ENCODE data around the gene PEX11A. TPM values are rescaled to one million over a fixed set of nuclear protein-coding genes. Genes with fewer than 3 reads are reported as not detected.

PEX11A gene
- total and polyA plus RNA-seq, 2 of the 8 experiments (the other 6 are each of a cell fraction or from before 2014, with no cell fraction given), result 2.9 to 3.0 TPM

GRCh38 chr15:89653578-89653977 lies 37.0 kb downstream of the PEX11A start:
- DNase-seq (ENCODE audit: low read depth in 1 of 2, low spot score in 2 of 2), result no peak
- Histone ChIP-seq H3K9me3 (ENCODE audit: insufficient read depth in 2 of 2, low read depth in 1 of 2, low read length in 1 of 2) (no peaks in the 10 kb centered on the region), H2BK12ac (ENCODE audit: low read depth, low read length) (no peak overlapping the region), H3K18ac (ENCODE audit: extremely low read depth, low read length) (no peak overlapping the region), H3K14ac (ENCODE audit: insufficient read length) (no peak overlapping the region), H3K27ac (ENCODE audit: low read depth, low read length) (no peak overlapping the region), H3K36me3 (ENCODE audit: control insufficient read depth in 2 of 4, insufficient read depth in 4 of 4, low read length in 3 of 4) (peaks cover 0 to 6% (median 0%) of the 10 kb centered on the region in 4 experiments; a peak in 1 of 8 replicates), H4K20me1 (replicated peaks in 1 of 2; ENCODE audit: control insufficient read depth in 1 of 2, insufficient read depth in 2 of 2, low read length in 2 of 2) (peaks cover 3 to 5% of the 10 kb centered on the region in 2 experiments), H3K79me1 (ENCODE audit: low read depth, low read length) (peaks cover 8% of the 10 kb centered on the region; the same call in 1 of the 2 replicates), H3K4ac (replicated peaks; ENCODE audit: insufficient read length, low read depth, low read length) (no peak overlapping the region), H2BK15ac (ENCODE audit: low read length) (no peak overlapping the region), H2BK5ac (ENCODE audit: low read depth, low read length) (no peak overlapping the region), H3K27me3 (replicated peaks in 1 of 4; ENCODE audit: control insufficient read depth in 3 of 4, extremely low read depth in 1 of 4, insufficient read depth in 3 of 4, low read length in 3 of 4) (no peaks in the 10 kb centered on the region), H2BK20ac (ENCODE audit: low read length) (no peak overlapping the region), H2AFZ (ENCODE audit: low read length) (no peak overlapping the region), H4K8ac (ENCODE audit: extremely low read depth, insufficient read depth, low read length) (no peak overlapping the region), H3K56ac (replicated peaks; ENCODE audit: insufficient read length, low read depth, low read length) (no peak overlapping the region), H4K91ac (replicated peaks; ENCODE audit: insufficient read length, low read length) (no peak overlapping the region), H2BK120ac (replicated peaks; ENCODE audit: low read depth, low read length) (no peak overlapping the region), H4K5ac (ENCODE audit: insufficient read length, low read depth, low read length) (no peak overlapping the region), H2AK5ac (ENCODE audit: low read depth, low read length) (no peak overlapping the region), H3K4me1 (replicated peaks in 1 of 4; ENCODE audit: control insufficient read depth in 3 of 4, insufficient read depth in 4 of 4, low read length in 3 of 4) (peaks cover 0 to 2% (median under 1%) of the 10 kb centered on the region in 4 experiments; a peak in 2 of 7 replicates), H3K23ac (ENCODE audit: insufficient read length) (no peak overlapping the region), H3K4me3 (ENCODE audit: extremely low read depth in 1 of 4, insufficient read depth in 2 of 4, low read depth in 3 of 4, low read length in 4 of 4) (no peak overlapping the region), H3K79me2 (ENCODE audit: control insufficient read depth in 1 of 2, insufficient read depth in 2 of 2, low read length in 2 of 2) (peaks cover 0 to 8% of the 10 kb centered on the region in 2 experiments; a peak in 2 of 4 replicates), H3K23me2 (ENCODE audit: low read depth, low read length) (peaks cover 5% of the 10 kb centered on the region; the same call in 1 of the 2 replicates), H3K9ac (replicated peaks in 1 of 4; ENCODE audit: extremely low read depth in 1 of 4, low read depth in 3 of 4, low read length in 3 of 4) (no peak overlapping the region), H3K4me2 (ENCODE audit: insufficient read depth in 1 of 2, low read depth in 2 of 2, low read length in 2 of 2) (no peak overlapping the region; a peak in 1 of 4 replicates)
- CTCF ChIA-PET (ENCODE audit: partially characterized antibody), result no interaction called here
- no peak for FAIRE-seq
- 90% methylated on average over 2 of the region's 2 CpGs; no CpG with 5 or more reads in 1 of the 2 experiments for WGBS, 2 experiments (ENCODE audit: extremely low coverage in 1 of 2, insufficient coverage in 1 of 2, insufficient read length in 1 of 2, insufficient replicate concordance in 2 of 2, low coverage in 1 of 2, low lambda C conversion rate in 2 of 2, missing lambda C conversion rate in 1 of 2)
- no peak for TF ChIP-seq BCL11A (IDR thresholded peaks at IDR 0.05; ENCODE audit: low read depth in 2 of 2, low read length in 2 of 2)
- no peak for TF ChIP-seq TEAD4 (IDR thresholded peaks at IDR 0.05; ENCODE audit: low read depth, low read length)
- no peak for TF ChIP-seq CHD1 (IDR thresholded peaks at IDR 0.05; ENCODE audit: low read depth, low read length)
- no peak for TF ChIP-seq KDM5A (IDR thresholded peaks at IDR 0.05; ENCODE audit: low read length)
- TF ChIP-seq CTCF (IDR thresholded peaks at IDR 0.05; ENCODE audit: control extremely low read depth in 1 of 3, insufficient read depth in 1 of 3, low read depth in 1 of 3, low read length in 3 of 3), result no peak
- no peak for TF ChIP-seq SRF (IDR thresholded peaks at IDR 0.05; ENCODE audit: low read depth, low read length)
- no peak for TF ChIP-seq CBX5 (IDR thresholded peaks at IDR 0.05; ENCODE audit: low read depth, low read length)
- POLR2A ChIA-PET (ENCODE audit: partially characterized antibody), result interaction anchor here (1.8 kb wide), 1 partner anchor 8 kb away, joined by 9 read pairs; no protein-coding TSS in a partner anchor
